Keratinocyte (primary cell): ENCODE measurements around the gene RNASE7. TPM values are rescaled to one million over a fixed set of nuclear protein-coding genes. Genes with fewer than 3 reads are reported as not detected.

Experiments used
- DNase-seq: peaks from one replicate; pipeline ENCODE4 v3.0.0-alpha.2; 2011; ENCODE audit warnings: low read depth, missing footprints, low spot score
- FAIRE-seq: peaks from 2 replicates; lab custom pipeline; 2011; peaks lifted over from hg19 to GRCh38; lab: Jason Lieb, UNC
- H2AFZ ChIP-seq: 2 replicates; pipeline ENCODE4 v1.6.0; 2012; ENCODE audit warnings: low read length, control low read depth, inconsistent platforms; ENCODE audit not compliant: control insufficient read depth
- H3K27ac ChIP-seq: 2 replicates; pipeline ENCODE4 v1.5.1; 2011; ENCODE audit warnings: low read length; ENCODE audit not compliant: control insufficient read depth, insufficient read depth
- H3K27me3 ChIP-seq: 3 replicates; pipeline ENCODE4 v1.6.0; 2011; ENCODE audit warnings: low read length; ENCODE audit not compliant: control insufficient read depth, insufficient read depth; ENCODE audit errors: extremely low read depth
- H3K36me3 ChIP-seq, 2 experiments: 2 replicates in 1 of 2; 3 replicates in 1 of 2; pipeline ENCODE4 v1.5.1; 2011; ENCODE audit warnings: low read length in 2 of 2, mild to moderate bottlenecking in 1 of 2; ENCODE audit not compliant: control insufficient read depth in 2 of 2, insufficient read depth in 2 of 2; ENCODE audit errors: extremely low read depth in 1 of 2
- H3K4me1 ChIP-seq: 3 replicates; pipeline ENCODE4 v1.5.1; 2011; ENCODE audit warnings: low read length; ENCODE audit not compliant: control insufficient read depth, insufficient read depth; ENCODE audit errors: extremely low read depth
- H3K4me2 ChIP-seq: 3 replicates; pipeline ENCODE4 v1.6.0; 2011; ENCODE audit warnings: low read depth, low read length; ENCODE audit not compliant: control insufficient read depth, insufficient read depth; ENCODE audit errors: extremely low read depth
- H3K4me3 ChIP-seq, 3 experiments: fragments of 200-600 bp in 1 of 3; sonication (generic) in 1 of 3; 2 replicates in 2 of 3; 3 replicates in 1 of 3; pipeline ENCODE4 v1.5.1; 2011 to 2016; ENCODE audit warnings: low read length in 3 of 3, mild to moderate bottlenecking in 3 of 3, control low read depth in 2 of 3, inconsistent platforms in 1 of 3, low read depth in 1 of 3, mixed read lengths in 1 of 3, mixed run types in 1 of 3, moderate library complexity in 1 of 3; ENCODE audit not compliant: control insufficient read depth in 2 of 3, insufficient read depth in 2 of 3; ENCODE audit errors: extremely low read depth in 1 of 3
- H3K79me2 ChIP-seq: 2 replicates; pipeline ENCODE4 v1.6.0; 2012; ENCODE audit warnings: low read length; ENCODE audit not compliant: control insufficient read depth, insufficient read depth
- H3K9ac ChIP-seq: 3 replicates; pipeline ENCODE4 v1.6.0; 2011; ENCODE audit warnings: low read length; ENCODE audit not compliant: control insufficient read depth, insufficient read depth; ENCODE audit errors: extremely low read depth
- H3K9me1 ChIP-seq: 3 replicates; pipeline ENCODE4 v1.6.0; 2011; ENCODE audit warnings: low read length; ENCODE audit not compliant: control insufficient read depth, insufficient read depth; ENCODE audit errors: extremely low read depth
- H3K9me3 ChIP-seq: 2 replicates; pipeline ENCODE4 v1.5.1; 2012; ENCODE audit warnings: low read depth, low read length; ENCODE audit not compliant: control insufficient read depth
- H4K20me1 ChIP-seq: 3 replicates; pipeline ENCODE4 v1.6.0; 2011; ENCODE audit warnings: low read length; ENCODE audit not compliant: control insufficient read depth, insufficient read depth; ENCODE audit errors: extremely low read depth
- EZH2 ChIP-seq: IDR thresholded peaks from one replicate; pipeline ENCODE4 v1.6.1; 2012; ENCODE audit warnings: inconsistent platforms, mild to moderate bottlenecking, low read length, moderate library complexity
- dilution Hi-C: fragments of 300-500 bp; cut with MboI; formaldehyde crosslinking; loops from one replicate; pipeline ENCODE4 v1.7.0; 2020; ENCODE audit warnings: low sequenced_read_pairs; ENCODE audit not compliant: extremely low pct_ligation_motif_present
- polyA plus RNA-seq, 5 experiments: library from polyadenylated mRNA; depleted of rRNA in 3 of 5; stranded (reverse) in 3 of 5; stranded (forward) in 1 of 5; unstranded in 1 of 5; fragments of >200 nt; gene quantifications; 1 replicate in 1 of 5; 2 replicates in 3 of 5; 3 replicates in 1 of 5; pipeline versions ENCODE4 v1.2.1 to v1.2.3, GENCODE V29; 2011 to 2012; ENCODE audit warnings: missing spikeins in 2 of 5, low read depth in 1 of 5, low replicate concordance in 1 of 5
- TF ChIP-seq, protein P1 (sequence below), 3 experiments: IDR thresholded peaks in 1 of 3; conservative IDR thresholded peaks in 1 of 3; optimal IDR thresholded peaks in 1 of 3; 2 replicates in 2 of 3; 3 replicates in 1 of 3; pipeline versions ENCODE3 to v1.5.1; 2011; ENCODE audit warnings: low read length in 3 of 3, mild to moderate bottlenecking in 3 of 3, moderate library complexity in 2 of 3, control low read depth in 1 of 3, inconsistent platforms in 1 of 3; ENCODE audit not compliant: insufficient read depth in 2 of 3; ENCODE audit errors: extremely low read depth in 1 of 3

RNASE7 gene
- polyA plus RNA-seq, 1 donor (not counting 4 experiments of a cell fraction or from before 2014, with no cell fraction given), result 17.4 TPM

DNA sequence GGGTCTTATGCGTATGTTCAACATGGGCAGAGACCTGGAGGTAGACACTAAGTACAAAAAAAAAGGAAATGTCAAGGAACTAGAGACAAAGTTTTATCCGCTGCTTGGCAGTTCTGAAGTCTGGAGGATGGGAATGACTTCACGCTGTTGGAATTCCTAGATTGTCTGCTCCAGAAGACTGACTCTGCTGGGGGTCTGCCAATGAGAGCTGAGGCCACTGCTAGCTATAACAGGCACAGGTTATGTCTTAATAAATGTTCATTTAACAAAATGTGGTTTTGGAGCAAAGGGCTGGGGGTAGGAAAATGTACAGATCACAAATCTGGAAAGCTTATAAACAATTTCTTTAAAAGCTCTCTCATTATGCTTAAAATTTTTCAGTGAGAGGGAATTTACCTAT, 21.3 kb downstream of the RNASE7 start:
- no peak for DNase-seq
- Histone ChIP-seq H2AFZ (no peak overlapping the region), H3K9me3 (no peaks in the 10 kb centered on the region), H3K9me1 (no peaks in the 10 kb centered on the region), H3K4me2 (no peak overlapping the region), H3K9ac (no peak overlapping the region), H3K4me3 (no peak overlapping the region), H3K27ac (no peak overlapping the region), H3K36me3 (no peaks in the 10 kb centered on the region), H3K4me1 (peaks cover 5% of the 10 kb centered on the region), H3K27me3 (peaks cover 3% of the 10 kb centered on the region), H3K79me2 (no peaks in the 10 kb centered on the region), H4K20me1 (no peaks in the 10 kb centered on the region)
- FAIRE-seq, result no peak
- no peak for TF ChIP-seq EZH2
- TF ChIP-seq, protein P1, sequence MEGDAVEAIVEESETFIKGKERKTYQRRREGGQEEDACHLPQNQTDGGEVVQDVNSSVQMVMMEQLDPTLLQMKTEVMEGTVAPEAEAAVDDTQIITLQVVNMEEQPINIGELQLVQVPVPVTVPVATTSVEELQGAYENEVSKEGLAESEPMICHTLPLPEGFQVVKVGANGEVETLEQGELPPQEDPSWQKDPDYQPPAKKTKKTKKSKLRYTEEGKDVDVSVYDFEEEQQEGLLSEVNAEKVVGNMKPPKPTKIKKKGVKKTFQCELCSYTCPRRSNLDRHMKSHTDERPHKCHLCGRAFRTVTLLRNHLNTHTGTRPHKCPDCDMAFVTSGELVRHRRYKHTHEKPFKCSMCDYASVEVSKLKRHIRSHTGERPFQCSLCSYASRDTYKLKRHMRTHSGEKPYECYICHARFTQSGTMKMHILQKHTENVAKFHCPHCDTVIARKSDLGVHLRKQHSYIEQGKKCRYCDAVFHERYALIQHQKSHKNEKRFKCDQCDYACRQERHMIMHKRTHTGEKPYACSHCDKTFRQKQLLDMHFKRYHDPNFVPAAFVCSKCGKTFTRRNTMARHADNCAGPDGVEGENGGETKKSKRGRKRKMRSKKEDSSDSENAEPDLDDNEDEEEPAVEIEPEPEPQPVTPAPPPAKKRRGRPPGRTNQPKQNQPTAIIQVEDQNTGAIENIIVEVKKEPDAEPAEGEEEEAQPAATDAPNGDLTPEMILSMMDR (optimal IDR thresholded peaks at IDR 0.05 in 1 of 3, IDR thresholded peaks at IDR 0.05 in 1 of 3, conservative IDR thresholded peaks at IDR 0.05 in 1 of 3; ENCODE audit: extremely low read depth in 1 of 3, insufficient read depth in 2 of 3, low read length in 3 of 3), result no peak
- dilution Hi-C loops, result no loop called here

DNA sequence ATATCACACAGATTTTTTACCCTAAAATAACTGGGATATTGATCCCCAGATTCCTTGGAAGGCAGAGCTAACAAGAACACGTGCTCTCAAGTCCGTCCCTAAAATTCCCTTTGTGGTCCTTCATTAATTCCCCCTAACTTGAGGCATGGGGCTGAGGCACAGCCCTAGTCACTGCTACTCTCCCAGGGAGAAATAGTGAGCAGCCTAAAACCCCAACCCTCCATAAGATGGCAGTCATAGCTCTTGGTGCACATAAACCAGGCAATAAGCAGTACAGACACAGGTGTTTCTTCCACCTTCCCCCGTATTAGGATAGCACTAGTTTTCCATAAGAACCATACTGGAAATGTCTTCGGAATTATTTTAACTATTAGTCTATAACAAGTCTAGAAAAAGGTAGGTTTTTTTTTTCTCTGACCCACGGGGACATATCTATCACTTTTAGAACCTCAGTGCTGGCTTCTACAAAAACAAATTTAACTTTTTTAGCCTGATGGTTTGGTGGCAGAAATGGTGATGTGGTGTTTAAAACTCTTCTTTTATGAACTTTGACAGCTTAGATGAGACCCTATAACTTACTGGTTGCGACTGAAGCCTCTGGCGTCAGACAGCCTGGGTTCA, 24.8 kb downstream of the RNASE7 start:
- Histone ChIP-seq H3K27me3 (peaks cover 17% of the 10 kb centered on the region), H3K9me3 (no peaks in the 10 kb centered on the region), H3K9ac (no peak overlapping the region), H3K4me1 (peaks cover 20% of the 10 kb centered on the region), H3K9me1 (no peaks in the 10 kb centered on the region), H3K27ac (no peak overlapping the region), H3K36me3 (no peaks in the 10 kb centered on the region), H2AFZ (no peak overlapping the region), H3K4me3 (no peak overlapping the region), H3K79me2 (no peaks in the 10 kb centered on the region), H4K20me1 (no peaks in the 10 kb centered on the region), H3K4me2 (no peak overlapping the region)
- no peak for DNase-seq
- peak; percentile 23 for FAIRE-seq
- dilution Hi-C loops, result no loop called here
- TF ChIP-seq, protein P1 (optimal IDR thresholded peaks at IDR 0.05 in 1 of 3, IDR thresholded peaks at IDR 0.05 in 1 of 3, conservative IDR thresholded peaks at IDR 0.05 in 1 of 3; ENCODE audit: extremely low read depth in 1 of 3, insufficient read depth in 2 of 3, low read length in 3 of 3), result peak; percentile 50 to 82 (median 51)
- TF ChIP-seq EZH2, result no peak
